Measurements from ENCODE around the gene DMRT2. TPM values are rescaled to one million over a fixed set of nuclear protein-coding genes. Genes with fewer than 3 reads are reported as not detected.

Gene DMRT2
- total and polyA plus RNA-seq, 2 of the 8 experiments (the other 6 are each of a cell fraction or from before 2014, with no cell fraction given), result 0.29 to 0.93 TPM

DNA sequence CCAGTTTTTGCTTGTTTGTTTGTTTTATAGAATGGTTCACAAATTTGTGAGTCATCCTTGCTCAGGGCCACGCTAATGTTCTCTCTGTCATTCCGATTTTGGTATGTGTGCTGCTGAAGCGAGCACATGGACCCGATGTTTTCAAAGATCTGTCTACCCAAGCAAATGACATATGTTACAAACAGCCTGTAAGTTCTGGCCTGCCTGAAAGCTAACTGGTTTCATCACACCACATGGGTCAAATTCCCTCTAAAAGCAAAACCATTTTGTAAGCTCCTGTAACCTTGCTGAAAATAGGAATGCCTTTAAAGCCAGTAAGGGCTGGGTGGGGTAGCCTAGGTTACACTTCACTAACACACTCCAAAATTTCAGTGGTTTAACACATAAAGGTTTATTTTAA is 48.3 kb upstream of the DMRT2 start:
- no peak overlapping the region for H3K4me2 ChIP-seq (ENCODE audit: insufficient read depth in 1 of 2, low read depth in 2 of 2, low read length in 2 of 2)
- H2BK20ac ChIP-seq (ENCODE audit: low read length), result no peak overlapping the region
- DNase-seq (ENCODE audit: low read depth in 1 of 2, low spot score in 2 of 2) (no peak), FAIRE-seq (no peak)
- H3K23me2 ChIP-seq (ENCODE audit: low read depth, low read length), result 0 out of 2 replicates have a peak, but pooled peaks cover 2% of the 10 kb centered on the region
- TF ChIP-seq RFX5 (IDR thresholded peaks at IDR 0.05; ENCODE audit: borderline replicate concordance, low read depth, low read length) (no peak), ASH2L (IDR thresholded peaks at IDR 0.05; ENCODE audit: low read length) (no peak)
- TF ChIP-seq, protein P1, sequence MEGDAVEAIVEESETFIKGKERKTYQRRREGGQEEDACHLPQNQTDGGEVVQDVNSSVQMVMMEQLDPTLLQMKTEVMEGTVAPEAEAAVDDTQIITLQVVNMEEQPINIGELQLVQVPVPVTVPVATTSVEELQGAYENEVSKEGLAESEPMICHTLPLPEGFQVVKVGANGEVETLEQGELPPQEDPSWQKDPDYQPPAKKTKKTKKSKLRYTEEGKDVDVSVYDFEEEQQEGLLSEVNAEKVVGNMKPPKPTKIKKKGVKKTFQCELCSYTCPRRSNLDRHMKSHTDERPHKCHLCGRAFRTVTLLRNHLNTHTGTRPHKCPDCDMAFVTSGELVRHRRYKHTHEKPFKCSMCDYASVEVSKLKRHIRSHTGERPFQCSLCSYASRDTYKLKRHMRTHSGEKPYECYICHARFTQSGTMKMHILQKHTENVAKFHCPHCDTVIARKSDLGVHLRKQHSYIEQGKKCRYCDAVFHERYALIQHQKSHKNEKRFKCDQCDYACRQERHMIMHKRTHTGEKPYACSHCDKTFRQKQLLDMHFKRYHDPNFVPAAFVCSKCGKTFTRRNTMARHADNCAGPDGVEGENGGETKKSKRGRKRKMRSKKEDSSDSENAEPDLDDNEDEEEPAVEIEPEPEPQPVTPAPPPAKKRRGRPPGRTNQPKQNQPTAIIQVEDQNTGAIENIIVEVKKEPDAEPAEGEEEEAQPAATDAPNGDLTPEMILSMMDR (IDR thresholded peaks at IDR 0.05; ENCODE audit: control extremely low read depth in 1 of 3, insufficient read depth in 1 of 3, low read depth in 1 of 3, low read length in 3 of 3), result no peak
- H2BK15ac ChIP-seq (ENCODE audit: low read length), result no peak overlapping the region
- no peak overlapping the region for H3K18ac ChIP-seq (ENCODE audit: extremely low read depth, low read length)
- no peak overlapping the region for H4K8ac ChIP-seq (ENCODE audit: extremely low read depth, insufficient read depth, low read length)
- H3K79me1 ChIP-seq (ENCODE audit: low read depth, low read length), result no peaks in the 10 kb centered on the region
- no peaks in the 10 kb centered on the region for H4K20me1 ChIP-seq (replicated peaks in 1 of 2; ENCODE audit: control insufficient read depth in 1 of 2, insufficient read depth in 2 of 2, low read length in 2 of 2)
- H2AK5ac ChIP-seq (ENCODE audit: low read depth, low read length), result no peak overlapping the region
- H2BK5ac ChIP-seq (ENCODE audit: low read depth, low read length), result no peak overlapping the region
- no peak overlapping the region for H3K23ac ChIP-seq (ENCODE audit: insufficient read length)
- POLR2A ChIA-PET (ENCODE audit: partially characterized antibody), result no interaction called here
- H4K91ac ChIP-seq (replicated peaks; ENCODE audit: insufficient read length, low read length), result no peak overlapping the region
- H3K9ac ChIP-seq (replicated peaks in 1 of 4; ENCODE audit: extremely low read depth in 1 of 4, low read depth in 3 of 4, low read length in 3 of 4), result no peak overlapping the region
- no peaks in the 10 kb centered on the region for H3K27me3 ChIP-seq (replicated peaks in 1 of 4; ENCODE audit: control insufficient read depth in 3 of 4, extremely low read depth in 1 of 4, insufficient read depth in 3 of 4, low read length in 3 of 4)
- no peaks in the 10 kb centered on the region for H3K36me3 ChIP-seq (ENCODE audit: control insufficient read depth in 2 of 4, insufficient read depth in 4 of 4, low read length in 3 of 4)
- 94% methylated on average over 4 of the region's 4 CpGs; no CpG with 5 or more reads in 1 of the 2 experiments for WGBS, 2 experiments (ENCODE audit: extremely low coverage in 1 of 2, insufficient coverage in 1 of 2, insufficient read length in 1 of 2, insufficient replicate concordance in 2 of 2, low coverage in 1 of 2, low lambda C conversion rate in 2 of 2, missing lambda C conversion rate in 1 of 2)
- no peak overlapping the region for H3K4me3 ChIP-seq (ENCODE audit: extremely low read depth in 1 of 4, insufficient read depth in 2 of 4, low read depth in 3 of 4, low read length in 4 of 4)
- H2BK120ac ChIP-seq (replicated peaks; ENCODE audit: low read depth, low read length), result no peak overlapping the region
- peaks cover 37 to 41% of the 10 kb centered on the region in 2 experiments for H3K9me3 ChIP-seq (ENCODE audit: insufficient read depth in 2 of 2, low read depth in 1 of 2, low read length in 1 of 2)
- no peak overlapping the region for H3K56ac ChIP-seq (replicated peaks; ENCODE audit: insufficient read length, low read depth, low read length)
- no peaks in the 10 kb centered on the region for H3K79me2 ChIP-seq (ENCODE audit: control insufficient read depth in 1 of 2, insufficient read depth in 2 of 2, low read length in 2 of 2)
- H3K4me1 ChIP-seq (replicated peaks in 1 of 4; ENCODE audit: control insufficient read depth in 3 of 4, insufficient read depth in 4 of 4, low read length in 3 of 4), result no peaks in the 10 kb centered on the region
- no peak overlapping the region for H3K14ac ChIP-seq (ENCODE audit: insufficient read length)
- no peak overlapping the region for H2AFZ ChIP-seq (ENCODE audit: low read length)
- H2BK12ac ChIP-seq (ENCODE audit: low read depth, low read length), result no peak overlapping the region
- no peak overlapping the region for H4K5ac ChIP-seq (ENCODE audit: insufficient read length, low read depth, low read length)
- no peak overlapping the region for H3K4ac ChIP-seq (replicated peaks; ENCODE audit: insufficient read length, low read depth, low read length)
- CTCF ChIA-PET (ENCODE audit: partially characterized antibody), result interaction anchor here (0.6 to 4.4 kb wide), 5 partner anchors 8 to 124 kb away, joined by 3 to 57 read pairs (median 10); partner anchors contain the start of gene DMRT3
- no peak overlapping the region for H3K27ac ChIP-seq (ENCODE audit: low read depth, low read length)

Measured in H1 (cell line).